CD4-positive, alpha-beta memory T cell (primary cell): ENCODE results near the gene DHRS3. TPM values are rescaled to one million over a fixed set of nuclear protein-coding genes. Genes with fewer than 3 reads are reported as not detected.

Experiments used
- CTCF ChIA-PET: fragments of 350-600 bp; sonication (Branson Sonifier 250); formaldehyde crosslinking; loops from one replicate; lab custom pipeline; 2021; ENCODE audit warnings: inconsistent platforms; ENCODE audit not compliant: partially characterized antibody; lab: Charles Lee
- POLR2A ChIA-PET: fragments of 350-600 bp; sonication (Branson Sonifier 250); formaldehyde crosslinking; loops from one replicate; lab custom pipeline; 2021; ENCODE audit not compliant: partially characterized antibody; lab: Charles Lee
- DNase-seq, 5 donors: peaks; one replicate each; pipeline versions ENCODE4 v3.0.0 to v3.0.0-alpha.2; 2020 to 2022; ENCODE audit warnings: mixed read lengths in 1 of 5
- H3K27ac ChIP-seq: one replicate; pipeline ENCODE4 v1.7.0; 2013; ENCODE audit warnings: low read depth, low read length
- H3K27me3 ChIP-seq: 2 replicates; pipeline ENCODE4 v1.7.0; 2013; ENCODE audit warnings: mild to moderate bottlenecking, low read length, moderate library complexity; ENCODE audit not compliant: insufficient read depth
- H3K36me3 ChIP-seq: 2 replicates; pipeline ENCODE4 v1.7.0; 2013; ENCODE audit warnings: mild to moderate bottlenecking, low read length, moderate library complexity; ENCODE audit not compliant: insufficient read depth
- H3K4me1 ChIP-seq: 2 replicates; pipeline ENCODE4 v1.7.0; 2013; ENCODE audit warnings: mild to moderate bottlenecking, low read length, moderate library complexity; ENCODE audit not compliant: insufficient read depth
- H3K4me3 ChIP-seq, 2 donors: one replicate each; pipeline ENCODE4 v1.7.0; 2013; ENCODE audit warnings: low read length in 2 of 2, mild to moderate bottlenecking in 1 of 2
- H3K9me3 ChIP-seq, 2 donors: one replicate each; pipeline ENCODE4 v1.7.0; 2013; ENCODE audit warnings: low read length in 2 of 2, control low read depth in 1 of 2; ENCODE audit not compliant: control insufficient read depth in 1 of 2
- H3K27ac Mint-ChIP-seq, 7 donors: one replicate each; pipeline ENCODE4 v1.8.0; 2020 to 2021; ENCODE audit warnings: mixed read lengths in 7 of 7, mild to moderate bottlenecking in 6 of 7, inconsistent platforms in 3 of 7, moderate library complexity in 3 of 7
- H3K27me3 Mint-ChIP-seq, 2 donors: one replicate each; pipeline ENCODE4 v1.8.0; 2020 to 2021; ENCODE audit warnings: mixed read lengths in 2 of 2
- H3K36me3 Mint-ChIP-seq, 2 donors: one replicate each; pipeline ENCODE4 v1.8.0; 2020 to 2021; ENCODE audit warnings: mixed read lengths in 2 of 2, inconsistent platforms in 1 of 2, mild to moderate bottlenecking in 1 of 2
- H3K4me1 Mint-ChIP-seq, 4 donors: one replicate each; pipeline ENCODE4 v1.8.0; 2020 to 2021; ENCODE audit warnings: mixed read lengths in 4 of 4, mild to moderate bottlenecking in 1 of 4
- H3K4me3 Mint-ChIP-seq, 8 donors: one replicate each; pipeline ENCODE4 v1.8.0; 2020 to 2021; ENCODE audit warnings: mixed read lengths in 8 of 8, mild to moderate bottlenecking in 7 of 8, moderate library complexity in 6 of 8, inconsistent platforms in 3 of 8
- H3K9me3 Mint-ChIP-seq, 8 donors: one replicate each; pipeline ENCODE4 v1.8.0; 2020 to 2021; ENCODE audit warnings: mixed read lengths in 8 of 8, mild to moderate bottlenecking in 5 of 8, inconsistent platforms in 3 of 8, moderate library complexity in 1 of 8
- intact Hi-C: fragments of 100-400 bp; cut with micrococcal nuclease; formaldehyde crosslinking; loops from one replicate; pipeline ENCODE4 v1.15.1; 2023
- polyA plus RNA-seq, 2 donors: library from polyadenylated mRNA; unstranded; fragments of 300-500 nt; fragmentation: Illumina TruSeq; gene quantifications; one replicate each; pipeline ENCODE4 v1.2.3, GENCODE V29; 2021
- total RNA-seq, 2 experiments: library from RNA; stranded (reverse); gene quantifications; one replicate each; pipeline ENCODE4 v1.2.3, GENCODE V29; 2021

DHRS3 gene
- total and polyA plus RNA-seq, 4 experiments from 2014 or later: 30.1 to 91.8 (median 64.0) TPM

GRCh38 chr1:12607263-12607662 lies 10.7 kb downstream of the DHRS3 start:
- no peaks in the 10 kb centered on the region for H3K27me3 Mint-ChIP-seq
- H3K4me3 Mint-ChIP-seq: peak overlapping the region in 3 of 8 donors; percentile 7 to 12 (median 9)
- H3K27ac ChIP-seq: no peak overlapping the region
- H3K4me1 ChIP-seq: peaks cover 33% of the 10 kb centered on the region
- ChIA-PET POLR2A (interaction anchor here (13.6 kb wide), 1 partner anchor 9 kb away, joined by 327 read pairs; the partner anchor contains the start of gene DHRS3), CTCF (interaction anchor here (10.1 kb wide), 1 partner anchor 11 kb away, joined by 196 read pairs; the partner anchor contains the start of gene DHRS3)
- intact Hi-C loops: no loop called here
- no peaks in the 10 kb centered on the region for H3K9me3 ChIP-seq
- H3K9me3 Mint-ChIP-seq: peaks cover 0 to 6% (median 0%) of the 10 kb centered on the region in 8 donors
- no peak overlapping the region for H3K4me3 ChIP-seq
- peaks cover 36 to 50% of the 10 kb centered on the region in 2 donors for H3K36me3 Mint-ChIP-seq
- H3K36me3 ChIP-seq: no peaks in the 10 kb centered on the region
- peaks cover 29 to 85% (median 53%) of the 10 kb centered on the region in 4 donors for H3K4me1 Mint-ChIP-seq
- H3K27ac Mint-ChIP-seq: peak overlapping the region; percentile 30 to 85 (median 43)
- no peak for DNase-seq
- H3K27me3 ChIP-seq: no peaks in the 10 kb centered on the region

- no peak for DNase-seq
- Histone ChIP-seq H3K4me3 (no peak overlapping the region), H3K27me3 (no peaks in the 10 kb centered on the region), H3K36me3 (no peaks in the 10 kb centered on the region), H3K9me3 (no peaks in the 10 kb centered on the region), H3K4me1 (peaks cover 51% of the 10 kb centered on the region), H3K27ac (no peak overlapping the region)
- peaks cover 24 to 34% of the 10 kb centered on the region in 2 donors for H3K36me3 Mint-ChIP-seq
- intact Hi-C loops: loop anchor here (1.0 kb wide), 1 partner anchor 12 kb away; no protein-coding TSS in a partner anchor
- no peaks in the 10 kb centered on the region for H3K27me3 Mint-ChIP-seq
- H3K27ac Mint-ChIP-seq: peak overlapping the region; percentile 41 to 96 (median 89)
- peaks cover 0 to 6% (median 0%) of the 10 kb centered on the region in 8 donors for H3K9me3 Mint-ChIP-seq
- CTCF ChIA-PET: interaction anchor here (0.7 to 10.1 kb wide), 4 partner anchors 13 to 219 kb away, joined by 3 to 196 read pairs (median 6); partner anchors contain the start of gene DHRS3
- POLR2A ChIA-PET: interaction anchor here (0.6 to 13.6 kb wide), 9 partner anchors 12 to 697 kb away, joined by 3 to 327 read pairs (median 4); partner anchors contain the start of gene DHRS3
- H3K4me1 Mint-ChIP-seq: peaks cover 30 to 85% (median 55%) of the 10 kb centered on the region in 4 donors
- peak overlapping the region in 5 of 8 donors; percentile 59 to 81 (median 65) for H3K4me3 Mint-ChIP-seq
Measured at GRCh38 chr1:12604986-12605385, 13.0 kb downstream of the DHRS3 start.

GRCh38 chr1:12604114-12604874 lies 13.7 kb downstream of the DHRS3 start:
- Mint-ChIP-seq H3K27me3 (no peaks in the 10 kb centered on the region), H3K4me3 (peak overlapping the region in 7 of 8 donors; percentile 59 to 81 (median 68)), H3K36me3 (peaks cover 23 to 31% of the 10 kb centered on the region in 2 donors), H3K27ac (peak overlapping the region; percentile 57 to 96 (median 91)), H3K9me3 (peaks cover 0 to 6% (median 0%) of the 10 kb centered on the region in 8 donors), H3K4me1 (peaks cover 28 to 85% (median 54%) of the 10 kb centered on the region in 4 donors)
- Histone ChIP-seq H3K4me1 (peaks cover 51% of the 10 kb centered on the region), H3K36me3 (no peaks in the 10 kb centered on the region), H3K27me3 (no peaks in the 10 kb centered on the region), H3K4me3 (no peak overlapping the region), H3K27ac (peak overlapping the region; percentile 27), H3K9me3 (no peaks in the 10 kb centered on the region)
- intact Hi-C loops: loop anchor here (1.0 kb wide), 1 partner anchor 13 kb away; no protein-coding TSS in a partner anchor
- peak; percentile 70 to 91 (median 76) for DNase-seq
- ChIA-PET CTCF (interaction anchor here (0.7 to 10.1 kb wide), 6 partner anchors 14 to 218 kb away, joined by 3 to 196 read pairs (median 4); partner anchors contain the start of gene DHRS3), POLR2A (interaction anchor here (0.6 to 13.6 kb wide), 15 partner anchors 12 to 696 kb away, joined by 3 to 327 read pairs (median 4); partner anchors contain the start of genes DHRS3 and MIIP)

- POLR2A ChIA-PET: interaction anchor here (0.9 to 13.6 kb wide), 3 partner anchors 13 to 584 kb away, joined by 3 to 327 read pairs (median 3); partner anchors contain the start of genes DHRS3 and MIIP
- Histone ChIP-seq H3K27ac (peak overlapping the region; percentile 27), H3K27me3 (no peaks in the 10 kb centered on the region), H3K9me3 (no peaks in the 10 kb centered on the region), H3K4me3 (no peak overlapping the region), H3K4me1 (peaks cover 51% of the 10 kb centered on the region), H3K36me3 (no peaks in the 10 kb centered on the region)
- no peaks in the 10 kb centered on the region for H3K27me3 Mint-ChIP-seq
- CTCF ChIA-PET: interaction anchor here (1.8 to 10.1 kb wide), 2 partner anchors 15 to 56 kb away, joined by 9 to 196 read pairs; partner anchors contain the start of gene DHRS3
- intact Hi-C loops: no loop called here
- H3K4me3 Mint-ChIP-seq: peak overlapping the region in 1 of 8 donors; percentile 75
- H3K4me1 Mint-ChIP-seq: peaks cover 25 to 82% (median 54%) of the 10 kb centered on the region in 4 donors
- H3K9me3 Mint-ChIP-seq: peaks cover 0 to 6% (median 0%) of the 10 kb centered on the region in 8 donors
- no peak for DNase-seq
- peaks cover 15 to 24% of the 10 kb centered on the region in 2 donors for H3K36me3 Mint-ChIP-seq
- H3K27ac Mint-ChIP-seq: peak overlapping the region in 5 of 7 donors; percentile 8 to 91 (median 76)
Measured at GRCh38 chr1:12603224-12603623, 14.8 kb downstream of the DHRS3 start.

- intact Hi-C loops: no loop called here
- Mint-ChIP-seq H3K9me3 (peaks cover 0 to 3% (median 0%) of the 10 kb centered on the region in 8 donors), H3K4me1 (peaks cover 25 to 82% (median 54%) of the 10 kb centered on the region in 4 donors), H3K36me3 (peaks cover 11 to 20% of the 10 kb centered on the region in 2 donors), H3K27me3 (no peaks in the 10 kb centered on the region), H3K27ac (peak overlapping the region in 2 of 7 donors; percentile 35 to 89), H3K4me3 (no peak overlapping the region)
- CTCF ChIA-PET: interaction anchor here (2.3 to 10.1 kb wide), 3 partner anchors 10 to 56 kb away, joined by 13 to 196 read pairs (median 14); partner anchors contain the start of gene DHRS3
- POLR2A ChIA-PET: interaction anchor here (1.3 to 13.6 kb wide), 2 partner anchors 14 to 92 kb away, joined by 3 to 327 read pairs; partner anchors contain the start of gene DHRS3
- Histone ChIP-seq H3K36me3 (no peaks in the 10 kb centered on the region), H3K4me3 (no peak overlapping the region), H3K9me3 (no peaks in the 10 kb centered on the region), H3K27me3 (no peaks in the 10 kb centered on the region), H3K4me1 (peaks cover 54% of the 10 kb centered on the region), H3K27ac (no peak overlapping the region)
- no peak for DNase-seq
Measured at GRCh38 chr1:12602659-12603024, 15.4 kb downstream of the DHRS3 start.

GRCh38 chr1:12601700-12602658 lies 16.0 kb downstream of the DHRS3 start:
- no peaks in the 10 kb centered on the region for H3K36me3 ChIP-seq
- no peak overlapping the region for H3K4me3 ChIP-seq
- H3K27ac ChIP-seq: no peak overlapping the region
- intact Hi-C loops: loop anchor here (1.0 kb wide), 2 partner anchors 17 to 57 kb away; no protein-coding TSS in a partner anchor
- Mint-ChIP-seq H3K27me3 (no peaks in the 10 kb centered on the region), H3K4me1 (peaks cover 25 to 83% (median 56%) of the 10 kb centered on the region in 4 donors), H3K36me3 (peaks cover 6 to 16% of the 10 kb centered on the region in 2 donors), H3K27ac (peak overlapping the region in 5 of 7 donors; percentile 32 to 79 (median 70)), H3K9me3 (no peaks in the 10 kb centered on the region), H3K4me3 (no peak overlapping the region)
- peaks cover 58% of the 10 kb centered on the region for H3K4me1 ChIP-seq
- ChIA-PET POLR2A (interaction anchor here (0.8 to 13.6 kb wide), 4 partner anchors 8 to 168 kb away, joined by 3 to 327 read pairs (median 4); partner anchors contain the start of gene DHRS3), CTCF (interaction anchor here (0.8 to 10.1 kb wide), 13 partner anchors 10 to 325 kb away, joined by 3 to 196 read pairs (median 4); partner anchors contain the start of gene DHRS3)
- H3K27me3 ChIP-seq: no peaks in the 10 kb centered on the region
- no peak for DNase-seq
- H3K9me3 ChIP-seq: no peaks in the 10 kb centered on the region
